HL-60 (cell line): ENCODE measurements around the gene IL1RAPL1.

Experiments used
- DNase-seq, 2 experiments: peaks; one replicate each; pipeline ENCODE4 v3.0.0-alpha.2; 2010 to 2020; ENCODE audit warnings: low read depth in 1 of 2, low spot score in 1 of 2
- H3K27ac ChIP-seq: fragments of 250-450 bp; sonication (Bioruptor Pico); replicated peaks from 2 replicates; pipeline ENCODE4 v1.5.1; 2020; ENCODE audit warnings: mild to moderate bottlenecking, moderate library complexity
- H3K27me3 ChIP-seq: fragments of 250-450 bp; sonication (Bioruptor Pico); 2 replicates; pipeline ENCODE4 v1.5.1; 2021; ENCODE audit warnings: mild to moderate bottlenecking, moderate library complexity; ENCODE audit not compliant: insufficient read depth, poor library complexity, severe bottlenecking
- H3K4me3 ChIP-seq: replicated peaks from 2 replicates; pipeline ENCODE4 v1.5.1; 2011; ENCODE audit warnings: mild to moderate bottlenecking, control low read depth, low read length; ENCODE audit not compliant: insufficient read depth
- CTCF ChIP-seq: IDR thresholded peaks from one replicate; pipeline ENCODE4 v1.5.1; 2011; ENCODE audit warnings: low read length, control low read depth, inconsistent platforms; ENCODE audit not compliant: insufficient read depth
- GABPA ChIP-seq: IDR thresholded peaks from 2 replicates; pipeline ENCODE4 v1.6.1; 2012; ENCODE audit warnings: low read depth
- POLR2AphosphoS5 ChIP-seq: IDR thresholded peaks from 2 replicates; pipeline ENCODE4 v1.6.1; 2012; ENCODE audit warnings: low read depth
- REST ChIP-seq: IDR thresholded peaks from 2 replicates; pipeline ENCODE4 v1.6.1; 2012; ENCODE audit warnings: low read depth; ENCODE audit not compliant: insufficient replicate concordance
- SPI1 ChIP-seq: IDR thresholded peaks from 2 replicates; pipeline ENCODE4 v1.6.1; 2012; ENCODE audit warnings: low read depth, mild to moderate bottlenecking, borderline replicate concordance

The IL1RAPL1 gene

GRCh38 chrX:29043746-29044145 is 456.5 kb downstream of the IL1RAPL1 start:
- no peak for DNase-seq
- no peak overlapping the region for H3K27ac ChIP-seq
- no peaks in the 10 kb centered on the region for H3K27me3 ChIP-seq
- no peak overlapping the region for H3K4me3 ChIP-seq
- no peak for TF ChIP-seq POLR2AphosphoS5
- TF ChIP-seq CTCF: no peak

- TF ChIP-seq GABPA (no peak), SPI1 (no peak), CTCF (no peak), POLR2AphosphoS5 (no peak), REST (no peak)
- DNase-seq: no peak
Observed at GRCh38 chrX:29044423-29045184, 457.4 kb downstream of the IL1RAPL1 start.

GRCh38 chrX:29065477-29065876 is 478.2 kb downstream of the IL1RAPL1 start:
- no peak for DNase-seq
- no peak overlapping the region for H3K27ac ChIP-seq
- no peak overlapping the region for H3K4me3 ChIP-seq
- H3K27me3 ChIP-seq: no peaks in the 10 kb centered on the region
- no peak for TF ChIP-seq GABPA
- TF ChIP-seq POLR2AphosphoS5: no peak
- no peak for TF ChIP-seq CTCF
- no peak for TF ChIP-seq SPI1
- no peak for TF ChIP-seq REST

More at GRCh38 chrX:29044423-29045184, 457.4 kb downstream of the IL1RAPL1 start:
- H3K27me3 ChIP-seq: no peaks in the 10 kb centered on the region
- no peak overlapping the region for H3K27ac ChIP-seq
- H3K4me3 ChIP-seq: no peak overlapping the region

- no peak for DNase-seq
Observed at GRCh38 chrX:29066516-29066915, 479.3 kb downstream of the IL1RAPL1 start.

More at GRCh38 chrX:29066516-29066915, 479.3 kb downstream of the IL1RAPL1 start:
- TF ChIP-seq SPI1 (no peak), POLR2AphosphoS5 (no peak), CTCF (no peak), REST (no peak)
- Histone ChIP-seq H3K27ac (no peak overlapping the region), H3K27me3 (no peaks in the 10 kb centered on the region), H3K4me3 (no peak overlapping the region)
